Hematopoietic multipotent progenitor cell (in vitro differentiated cells): ENCODE measurements around the gene CYB5R2. TPM values are rescaled to one million over a fixed set of nuclear protein-coding genes. Genes with fewer than 3 reads are reported as not detected.
A peak's percentile ranks its signal among the peaks of the same experiment; 100 is the strongest.

Experiments
- DNase-seq, 3 donors: peaks; one replicate each; pipeline ENCODE4 v3.0.0-alpha.2; 2011 to 2015; ENCODE audit warnings: low read depth in 2 of 3, low spot score in 2 of 3
- total RNA-seq: library from RNA; depleted of rRNA; stranded (reverse); fragments of >200 nt; gene quantifications from one replicate; pipeline ENCODE4 v1.2.3, GENCODE V29; 2012

Gene CYB5R2
- total RNA-seq: not detected

DNA sequence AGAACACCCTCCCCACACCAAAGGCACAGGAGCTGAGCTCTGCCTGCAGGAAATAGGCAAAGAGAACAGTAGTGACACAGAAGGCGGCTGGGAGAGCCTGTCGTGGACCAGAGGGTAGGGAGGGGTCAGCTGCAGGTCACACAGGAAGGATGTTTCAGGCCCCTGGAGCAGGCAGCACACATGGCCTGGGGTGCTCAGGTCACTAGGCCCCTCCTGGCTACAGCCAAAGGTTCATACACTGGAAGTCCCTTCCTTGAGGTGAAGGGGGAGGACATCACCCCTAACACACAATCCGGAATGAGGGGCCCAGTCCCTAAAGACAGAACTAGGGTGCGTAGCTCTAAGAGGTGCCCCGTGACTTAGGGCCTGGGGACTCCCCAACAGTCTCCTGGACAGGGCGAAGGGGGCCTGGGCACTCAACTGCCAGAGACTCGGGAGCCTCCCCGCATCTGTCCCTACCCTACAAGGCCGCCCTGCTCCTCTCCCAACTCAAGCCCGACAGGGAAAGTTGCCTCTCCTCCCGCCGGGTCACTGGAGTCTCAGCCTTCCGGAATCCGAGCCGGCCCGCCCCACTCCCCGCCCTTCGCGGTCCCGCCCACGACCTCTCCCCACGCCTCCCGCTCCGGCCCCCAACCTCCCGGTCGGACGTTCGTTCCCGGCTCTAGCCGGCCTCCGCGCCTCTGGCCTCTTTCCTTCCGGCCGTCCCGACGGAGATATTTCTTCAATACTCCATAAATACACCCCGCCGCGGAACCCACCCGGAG is at the start of gene CYB5R2:
TSS of gene CYB5R2 (minus strand) at position 541 of the 764 bp plus-strand sequence. CDS start 675 bp downstream, outside the sequence.
- no peak for DNase-seq

DNA sequence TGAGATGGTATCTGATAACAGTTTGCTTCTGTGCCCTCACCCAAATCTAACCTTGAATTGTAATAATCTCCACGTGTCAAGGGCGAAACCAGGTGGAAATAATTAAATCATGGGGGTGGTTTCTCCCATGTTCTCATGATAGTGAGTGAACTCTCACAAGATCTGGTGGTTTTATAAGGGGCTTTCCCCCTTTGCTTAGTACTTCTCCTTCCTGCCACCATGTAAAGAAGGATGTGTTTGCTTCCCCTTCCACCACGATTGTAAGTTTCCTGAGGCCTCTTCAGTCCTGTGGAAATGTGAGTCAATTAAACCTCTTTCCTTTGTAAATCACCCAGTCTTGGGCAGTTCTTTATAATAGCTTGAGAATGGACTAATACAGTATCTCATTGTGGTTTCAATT is 41.5 kb upstream of the CYB5R2 start:
- DNase-seq: no peak

- DNase-seq: no peak
These were observed 33.1 kb upstream of the CYB5R2 start, which contains the start of gene OVCH2 for GRCh38 chr11:7706377-7706776. OVCH2 (minus strand) TSS chr11:7706477; CDS start chr11:7706394, 83 bp downstream.

DNA sequence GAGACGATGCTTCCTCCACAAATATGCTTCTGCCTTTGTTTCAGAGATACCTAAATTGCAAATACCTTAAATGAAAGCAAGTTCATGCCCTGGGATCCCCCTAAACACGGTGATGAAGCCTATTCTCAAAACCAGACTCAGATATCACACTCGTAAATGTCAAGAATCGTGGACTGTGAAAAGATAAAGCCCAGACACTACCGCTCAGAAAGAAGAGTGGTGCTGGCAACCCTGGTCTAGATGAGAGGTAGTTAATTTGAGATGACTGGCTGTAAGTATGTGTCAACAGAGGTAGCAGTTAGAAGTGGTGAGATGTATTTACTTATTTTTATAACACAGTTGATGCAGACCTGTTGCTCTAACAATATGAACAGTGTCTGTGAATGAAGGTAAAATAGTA is 30.4 kb upstream of the CYB5R2 start:
- no peak for DNase-seq

DNA sequence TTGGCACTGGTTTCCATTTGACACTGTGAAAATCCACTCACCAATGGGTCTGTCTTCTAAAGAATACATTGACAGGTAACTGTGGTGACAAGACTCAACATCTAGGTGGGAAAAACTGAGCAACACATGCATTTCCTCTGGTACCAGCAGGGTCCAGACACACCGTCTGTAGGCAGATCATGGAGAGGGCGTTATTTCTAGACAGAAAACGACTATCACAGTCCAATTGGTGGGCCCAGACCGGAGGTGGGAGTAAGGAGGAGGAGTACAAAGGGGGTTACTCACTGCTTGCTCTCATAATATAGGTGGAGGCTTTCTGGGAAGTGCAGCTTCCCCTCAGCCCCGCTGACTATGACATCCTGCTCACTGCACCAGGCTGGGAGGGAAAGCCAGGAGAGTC is 23.1 kb upstream of the CYB5R2 start:
- no peak for DNase-seq

- DNase-seq: no peak
These were observed 20.9 kb upstream of the CYB5R2 start for GRCh38 chr11:7694235-7694634.

- no peak for DNase-seq
These were observed 19.1 kb upstream of the CYB5R2 start for GRCh38 chr11:7692426-7692825.

GRCh38 chr11:7691759-7692350 is 18.6 kb upstream of the CYB5R2 start:
- DNase-seq: no peak

- no peak for DNase-seq
These were observed 17.3 kb upstream of the CYB5R2 start for GRCh38 chr11:7690648-7691047.

DNA sequence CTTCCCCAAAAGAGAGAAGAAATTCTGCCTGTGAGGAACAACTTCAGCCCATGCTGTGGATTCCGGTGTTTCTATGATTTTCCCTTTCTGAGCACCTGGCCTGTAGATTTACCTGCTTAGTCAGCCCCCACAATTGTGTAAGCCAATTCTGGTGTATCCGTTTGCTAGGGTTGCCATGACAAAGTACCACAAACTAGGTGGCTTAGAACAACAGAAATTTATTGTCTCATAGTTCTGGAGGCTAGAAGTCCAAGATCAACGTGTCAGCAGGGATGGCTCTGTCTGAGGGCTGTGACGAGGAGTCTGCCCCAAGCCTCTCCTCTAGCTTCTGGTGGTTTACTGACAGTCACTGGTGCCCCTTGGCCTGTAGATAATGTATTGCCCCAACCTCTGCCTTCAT is 15.9 kb upstream of the CYB5R2 start:
- DNase-seq: no peak

DNA sequence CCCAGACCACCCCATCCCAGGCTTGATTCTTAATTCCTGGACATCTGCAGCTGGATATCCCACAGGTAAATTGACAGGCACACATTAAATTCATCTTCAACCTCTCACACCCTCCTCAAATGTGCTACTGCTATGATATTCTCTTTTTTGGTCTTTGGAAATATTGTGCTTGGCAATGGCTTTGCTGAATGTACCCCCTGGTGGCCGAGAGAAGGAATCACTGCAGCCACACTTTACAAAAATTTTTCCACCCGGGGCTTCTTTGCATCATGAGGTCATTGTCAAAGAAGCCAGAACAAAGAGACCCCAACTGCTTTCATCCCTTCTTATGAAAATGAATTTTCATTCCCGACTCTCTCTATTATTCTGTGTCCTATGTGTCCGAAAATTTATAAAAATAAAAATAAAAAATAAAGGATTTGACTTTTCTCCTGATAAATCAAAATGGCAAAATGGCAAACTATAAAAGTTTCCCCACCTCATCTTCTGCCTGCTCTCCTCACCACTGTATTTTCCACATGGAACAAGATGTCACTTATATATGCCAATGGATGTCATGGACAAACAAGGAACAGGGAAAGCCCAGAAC is 15.0 kb upstream of the CYB5R2 start:
- DNase-seq: peak in 1 of 3 donors; percentile 45

- no peak for DNase-seq
These were observed 14.1 kb upstream of the CYB5R2 start for GRCh38 chr11:7687386-7687785.

- no peak for DNase-seq
These were observed 13.5 kb upstream of the CYB5R2 start for GRCh38 chr11:7686761-7687160.

DNA sequence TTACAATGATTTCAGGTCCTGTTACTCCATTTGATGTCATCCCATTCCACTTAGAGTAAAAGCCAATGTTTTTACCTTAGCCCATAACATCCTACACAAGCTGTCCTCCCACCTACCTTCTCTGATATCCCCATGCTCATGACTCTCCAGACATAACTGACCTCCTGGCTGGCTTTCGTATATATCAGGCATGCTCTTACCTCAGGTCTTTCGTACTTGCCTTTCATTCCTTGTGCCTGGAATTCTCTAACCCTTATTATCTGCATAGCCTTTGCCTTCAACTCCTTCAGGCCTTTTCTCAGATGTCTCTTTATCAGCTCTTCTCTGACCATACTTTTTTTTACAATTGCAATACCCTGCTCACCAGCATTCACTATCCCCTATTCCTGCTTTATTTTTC is 10.3 kb upstream of the CYB5R2 start:
- no peak for DNase-seq

DNA sequence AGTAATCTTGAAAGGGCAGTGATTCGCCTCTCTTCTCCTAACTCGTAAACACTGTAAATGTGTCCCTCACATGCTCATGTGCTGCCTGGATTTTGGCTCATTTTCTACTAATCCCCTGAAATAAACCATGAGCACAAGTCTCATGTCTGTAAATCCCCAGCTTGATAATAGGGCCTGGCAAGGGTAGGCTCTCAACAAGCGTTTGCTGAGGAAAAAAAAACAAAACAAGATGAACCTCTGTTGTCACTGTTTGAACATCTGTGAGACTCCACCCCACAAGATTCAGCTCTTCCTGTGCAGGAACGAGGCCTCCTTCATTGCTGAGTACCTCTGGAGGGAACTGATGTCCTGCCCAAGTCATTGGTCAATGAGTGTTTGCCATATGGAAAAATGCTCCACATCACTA is 4.5 kb upstream of the CYB5R2 start:
- no peak for DNase-seq

- DNase-seq: no peak
These were observed 3.8 kb upstream of the CYB5R2 start for GRCh38 chr11:7677071-7677470.

DNA sequence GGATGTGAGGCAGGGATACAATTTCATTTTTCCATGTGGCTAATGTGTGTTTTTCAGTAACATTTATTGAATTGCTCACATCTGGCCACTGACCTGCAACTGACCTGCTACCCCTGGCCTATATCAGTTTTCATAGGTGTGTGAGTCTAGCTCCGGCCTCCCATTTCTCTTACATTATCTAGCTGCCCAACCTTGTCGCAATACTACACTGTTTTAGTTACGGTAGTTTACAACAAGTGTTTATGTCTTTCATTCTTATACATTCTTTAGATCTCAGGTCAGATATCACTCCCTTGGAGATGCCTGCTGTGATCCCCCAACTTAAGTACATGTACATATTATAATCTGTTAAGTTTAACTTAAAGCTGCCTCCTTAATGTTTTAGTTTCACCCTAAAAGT is 2.3 kb upstream of the CYB5R2 start:
- no peak for DNase-seq

DNA sequence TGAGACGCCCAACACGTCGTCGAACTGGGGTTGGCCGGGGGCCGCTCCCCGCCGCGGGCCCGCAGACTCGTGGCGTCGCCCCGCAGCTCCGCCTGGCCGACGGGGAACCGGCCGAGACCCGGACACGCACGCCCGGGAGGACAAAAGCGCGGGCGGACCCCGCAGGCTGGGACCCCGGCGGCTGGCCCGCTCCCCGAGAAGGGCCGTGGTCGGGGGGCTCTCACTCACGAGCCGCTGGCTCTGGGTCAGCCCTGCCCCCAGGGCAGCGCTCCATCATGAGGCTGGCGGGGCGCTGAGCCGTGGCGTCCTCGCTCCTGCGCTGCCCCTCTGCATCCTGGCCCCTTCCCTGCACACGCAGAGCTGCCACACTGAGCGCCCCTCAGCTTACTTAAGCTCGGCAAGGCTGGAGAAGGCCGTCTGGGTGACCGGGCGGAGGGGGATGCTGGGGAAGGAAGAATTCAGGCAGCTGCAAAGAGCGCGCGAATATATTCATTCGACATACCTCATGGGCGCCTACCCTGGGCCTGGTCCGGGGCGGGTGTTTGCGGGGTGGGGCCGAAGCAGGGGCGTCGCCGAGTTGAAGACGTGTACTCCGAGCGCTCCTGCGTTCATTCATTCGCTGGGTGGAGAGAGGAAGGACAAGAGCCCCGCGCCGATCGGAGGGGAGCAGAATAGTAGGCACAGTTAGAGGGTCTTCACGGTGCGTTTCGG is 579 bp upstream of the CYB5R2 start:
- peak in 1 of 3 donors; percentile 25 for DNase-seq

GRCh38 chr11:7672276-7672959 is 882 bp downstream of the CYB5R2 start:
- no peak for DNase-seq

GRCh38 chr11:7671347-7672215 is 1.7 kb downstream of the CYB5R2 start:
- DNase-seq: no peak
